H9 (cell line): ENCODE results near the gene SLC17A9. TPM values are rescaled to one million over a fixed set of nuclear protein-coding genes. Genes with fewer than 3 reads are reported as not detected.
A peak's percentile ranks its signal among the peaks of the same experiment; 100 is the strongest.

Source experiments
- DNase-seq: peaks from one replicate; pipeline ENCODE4 v3.0.0-alpha.2; 2017
- H2AFZ ChIP-seq: one replicate; pipeline ENCODE4 v1.6.1; 2013; ENCODE audit warnings: mild to moderate bottlenecking, low read length, control low read depth, moderate library complexity
- H2AK5ac ChIP-seq: 2 replicates; pipeline ENCODE4 v1.6.1; 2013; ENCODE audit warnings: low read length, control low read depth, mixed read lengths; ENCODE audit not compliant: insufficient read length
- H2BK120ac ChIP-seq: one replicate; pipeline ENCODE4 v1.6.1; 2013; ENCODE audit warnings: low read depth, mild to moderate bottlenecking, low read length, control low read depth, inconsistent platforms; ENCODE audit not compliant: poor library complexity, severe bottlenecking
- H2BK12ac ChIP-seq: 2 replicates; pipeline ENCODE4 v1.6.1; 2013; ENCODE audit warnings: low read length, control low read depth, mixed read lengths, low read depth; ENCODE audit not compliant: insufficient read length
- H2BK15ac ChIP-seq: 2 replicates; pipeline ENCODE4 v1.6.1; 2013; ENCODE audit warnings: low read depth, low read length, control low read depth
- H2BK20ac ChIP-seq: one replicate; pipeline ENCODE4 v1.6.1; 2013; ENCODE audit warnings: low read depth, mild to moderate bottlenecking, low read length, control low read depth, inconsistent platforms; ENCODE audit not compliant: poor library complexity, severe bottlenecking
- H2BK5ac ChIP-seq: 2 replicates; pipeline ENCODE4 v1.6.1; 2013; ENCODE audit warnings: low read length, control low read depth, mixed read lengths; ENCODE audit not compliant: insufficient read length
- H3K14ac ChIP-seq: 2 replicates; pipeline ENCODE4 v1.6.1; 2013; ENCODE audit warnings: low read length, control low read depth; ENCODE audit not compliant: insufficient read depth
- H3K18ac ChIP-seq: 2 replicates; pipeline ENCODE4 v1.6.1; 2013; ENCODE audit warnings: low read depth, mild to moderate bottlenecking, mixed read lengths, low read length, control low read depth; ENCODE audit not compliant: insufficient read length
- H3K23ac ChIP-seq: 2 replicates; pipeline ENCODE4 v1.6.1; 2013; ENCODE audit warnings: low read length, control low read depth, mixed read lengths, low read depth; ENCODE audit not compliant: insufficient read length
- H3K23me2 ChIP-seq: 2 replicates; pipeline ENCODE4 v1.6.1; 2013; ENCODE audit warnings: low read depth, mild to moderate bottlenecking, mixed read lengths, low read length, control low read depth; ENCODE audit not compliant: insufficient read length, poor library complexity, severe bottlenecking
- H3K27ac ChIP-seq: 2 replicates; pipeline ENCODE4 v1.5.1; 2013; ENCODE audit warnings: low read length, control low read depth, mixed read lengths, low read depth; ENCODE audit not compliant: insufficient read length
- H3K27me3 ChIP-seq: 2 replicates; pipeline ENCODE4 v1.6.1; 2013; ENCODE audit warnings: low read length, control low read depth, inconsistent platforms; ENCODE audit not compliant: insufficient read depth
- H3K4ac ChIP-seq: 2 replicates; pipeline ENCODE4 v1.6.1; 2013; ENCODE audit warnings: low read depth, mild to moderate bottlenecking, control low read depth, inconsistent platforms, low read length, moderate library complexity
- H3K4me1 ChIP-seq: 2 replicates; pipeline ENCODE4 v1.6.1; 2013; ENCODE audit warnings: low read length, control low read depth, inconsistent platforms; ENCODE audit not compliant: insufficient read depth
- H3K4me2 ChIP-seq: 2 replicates; pipeline ENCODE4 v1.6.1; 2013; ENCODE audit warnings: low read length, control low read depth, mixed read lengths; ENCODE audit not compliant: insufficient read length, insufficient read depth
- H3K56ac ChIP-seq: 2 replicates; pipeline ENCODE4 v1.6.1; 2013; ENCODE audit warnings: low read depth, mild to moderate bottlenecking, mixed read lengths, low read length, control low read depth; ENCODE audit not compliant: insufficient read length
- H3K79me1 ChIP-seq: 2 replicates; pipeline ENCODE4 v1.6.1; 2013; ENCODE audit warnings: low read depth, mild to moderate bottlenecking, moderate library complexity, low read length, control low read depth, inconsistent platforms; ENCODE audit not compliant: insufficient read depth, poor library complexity, severe bottlenecking
- H3K79me2 ChIP-seq: 2 replicates; pipeline ENCODE4 v1.6.1; 2013; ENCODE audit warnings: low read length, control low read depth, inconsistent platforms; ENCODE audit not compliant: insufficient read depth
- H3K9ac ChIP-seq: 2 replicates; pipeline ENCODE4 v1.6.1; 2013; ENCODE audit warnings: low read length, control low read depth, mixed read lengths; ENCODE audit not compliant: insufficient read length; ENCODE audit errors: extremely low read depth
- H3K9me3 ChIP-seq: one replicate; pipeline ENCODE4 v1.6.1; 2013; ENCODE audit warnings: low read depth, low read length, inconsistent platforms; ENCODE audit not compliant: control insufficient read depth
- H3T11ph ChIP-seq: one replicate; pipeline ENCODE4 v1.6.1; 2013; ENCODE audit warnings: mild to moderate bottlenecking, low read length, control low read depth, inconsistent platforms
- H4K20me1 ChIP-seq: one replicate; pipeline ENCODE4 v1.6.1; 2013; ENCODE audit not compliant: control insufficient read depth, insufficient read length, insufficient read depth
- H4K5ac ChIP-seq: 2 replicates; pipeline ENCODE4 v1.6.1; 2013; ENCODE audit warnings: low read depth, mild to moderate bottlenecking, mixed read lengths, low read length, control low read depth; ENCODE audit not compliant: insufficient read length
- H4K8ac ChIP-seq: replicated peaks from 2 replicates; pipeline ENCODE4 v1.6.1; 2013; ENCODE audit warnings: low read length, control low read depth, mixed read lengths, low read depth; ENCODE audit not compliant: insufficient read length
- H4K91ac ChIP-seq: 2 replicates; pipeline ENCODE4 v1.6.1; 2013; ENCODE audit warnings: low read depth, mild to moderate bottlenecking, moderate library complexity, mixed read lengths, low read length, control low read depth; ENCODE audit not compliant: insufficient read length
- H3K27ac Mint-ChIP-seq, 3 experiments: 2 replicates in 2 of 3; 3 replicates in 1 of 3; pipeline ENCODE4 v1.8.0; 2020 to 2021; ENCODE audit warnings: mixed read lengths in 3 of 3, mild to moderate bottlenecking in 1 of 3, moderate library complexity in 1 of 3
- H3K27me3 Mint-ChIP-seq: 2 replicates; pipeline ENCODE4 v1.8.0; 2021; ENCODE audit warnings: low read depth, mild to moderate bottlenecking, moderate library complexity, mixed read lengths
- H3K36me3 Mint-ChIP-seq, 3 experiments: 2 replicates in 2 of 3; 3 replicates in 1 of 3; pipeline ENCODE4 v1.8.0; 2020 to 2021; ENCODE audit warnings: low read depth in 3 of 3, mixed read lengths in 3 of 3; ENCODE audit not compliant: insufficient read depth in 1 of 3
- H3K4me1 Mint-ChIP-seq, 2 experiments: 2 replicates each; pipeline ENCODE4 v1.8.0; 2020; ENCODE audit warnings: mixed read lengths in 2 of 2
- H3K4me3 Mint-ChIP-seq, 2 experiments: 2 replicates in 1 of 2; 3 replicates in 1 of 2; pipeline ENCODE4 v1.8.0; 2020 to 2021; ENCODE audit warnings: mild to moderate bottlenecking in 2 of 2, mixed read lengths in 2 of 2, moderate library complexity in 1 of 2
- H3K9me3 Mint-ChIP-seq, 2 experiments: 2 replicates in 1 of 2; 3 replicates in 1 of 2; pipeline ENCODE4 v1.8.0; 2020; ENCODE audit warnings: mild to moderate bottlenecking in 2 of 2, mixed read lengths in 2 of 2, moderate library complexity in 1 of 2
- WGBS: extraction: QIAGEN DNeasy Blood & Tissue Kit; methylation state at CpG from one replicate; pipeline ENCODE4 v1.1.7; 2013; ENCODE audit warnings: missing lambda C conversion rate, low lambda C conversion rate, mixed read lengths; ENCODE audit not compliant: insufficient read length; ENCODE audit errors: extremely low coverage; 5-methylcytosine and 5-hydroxymethylcytosine counted together
- total RNA-seq: library from RNA; stranded (reverse); gene quantifications from 2 replicates; pipeline ENCODE4 v1.2.1, GENCODE V29; 2021
- TF ChIP-seq, protein P1 (sequence below): fragments of 200-600 bp; sonication (generic); conservative IDR thresholded peaks from 3 replicates; pipeline ENCODE4 v1.8.0; 2021; ENCODE audit warnings: antibody characterized with exemption, mild to moderate bottlenecking

The SLC17A9 gene
- total RNA-seq, 1 experiment from 2014 or later = 20.9 TPM

DNA sequence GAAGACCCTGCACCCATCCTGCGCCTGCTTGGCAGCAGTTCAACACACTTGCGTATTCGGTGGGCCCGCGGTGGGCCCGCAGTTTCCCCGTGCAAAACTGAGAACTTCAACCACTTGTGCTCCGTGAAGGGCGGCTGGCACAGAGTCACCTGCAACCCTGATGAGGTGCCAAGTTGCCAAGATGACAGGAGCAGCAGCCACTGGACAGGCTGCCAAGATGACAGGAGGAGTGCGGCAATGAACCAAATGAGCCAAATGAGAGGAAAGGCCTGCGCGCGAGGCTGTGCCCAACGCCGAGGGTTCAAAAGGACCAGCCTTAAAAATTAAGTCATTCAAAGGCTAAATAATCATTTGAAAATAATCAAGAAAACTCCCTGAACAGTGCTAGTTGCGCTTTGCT is 46.3 kb upstream of the SLC17A9 start:
- Histone ChIP-seq H4K5ac (no peak overlapping the region), H2BK120ac (no peak overlapping the region), H3K27ac (no peak overlapping the region), H3K27me3 (no peaks in the 10 kb centered on the region), H4K91ac (no peak overlapping the region), H3K4me1 (no peaks in the 10 kb centered on the region), H2AFZ (no peak overlapping the region), H3K4me2 (no peak overlapping the region), H2BK5ac (no peak overlapping the region), H2BK12ac (no peak overlapping the region), H3K23me2 (no peaks in the 10 kb centered on the region), H3K56ac (no peak overlapping the region), H3K79me2 (peaks cover 19% of the 10 kb centered on the region; the same call in 1 of the 2 replicates), H2BK15ac (no peak overlapping the region), H2AK5ac (no peak overlapping the region), H3T11ph (no peak overlapping the region), H3K18ac (no peak overlapping the region), H4K8ac (no peak overlapping the region), H3K4ac (no peak overlapping the region), H3K9me3 (no peaks in the 10 kb centered on the region), H4K20me1 (peaks cover 2% of the 10 kb centered on the region), H3K79me1 (peaks cover 16% of the 10 kb centered on the region), H3K14ac (no peak overlapping the region), H2BK20ac (no peak overlapping the region), H3K9ac (no peak overlapping the region), H3K23ac (no peak overlapping the region)
- no CpG with 5 or more reads among the region's 16 CpGs for WGBS
- peaks cover 2 to 6% of the 10 kb centered on the region in 2 experiments; a peak in 3 of 4 replicates for H3K4me1 Mint-ChIP-seq
- H3K9me3 Mint-ChIP-seq = no peaks in the 10 kb centered on the region
- TF ChIP-seq, protein P1, sequence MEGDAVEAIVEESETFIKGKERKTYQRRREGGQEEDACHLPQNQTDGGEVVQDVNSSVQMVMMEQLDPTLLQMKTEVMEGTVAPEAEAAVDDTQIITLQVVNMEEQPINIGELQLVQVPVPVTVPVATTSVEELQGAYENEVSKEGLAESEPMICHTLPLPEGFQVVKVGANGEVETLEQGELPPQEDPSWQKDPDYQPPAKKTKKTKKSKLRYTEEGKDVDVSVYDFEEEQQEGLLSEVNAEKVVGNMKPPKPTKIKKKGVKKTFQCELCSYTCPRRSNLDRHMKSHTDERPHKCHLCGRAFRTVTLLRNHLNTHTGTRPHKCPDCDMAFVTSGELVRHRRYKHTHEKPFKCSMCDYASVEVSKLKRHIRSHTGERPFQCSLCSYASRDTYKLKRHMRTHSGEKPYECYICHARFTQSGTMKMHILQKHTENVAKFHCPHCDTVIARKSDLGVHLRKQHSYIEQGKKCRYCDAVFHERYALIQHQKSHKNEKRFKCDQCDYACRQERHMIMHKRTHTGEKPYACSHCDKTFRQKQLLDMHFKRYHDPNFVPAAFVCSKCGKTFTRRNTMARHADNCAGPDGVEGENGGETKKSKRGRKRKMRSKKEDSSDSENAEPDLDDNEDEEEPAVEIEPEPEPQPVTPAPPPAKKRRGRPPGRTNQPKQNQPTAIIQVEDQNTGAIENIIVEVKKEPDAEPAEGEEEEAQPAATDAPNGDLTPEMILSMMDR = no peak
- no peak overlapping the region for H3K4me3 Mint-ChIP-seq
- H3K27ac Mint-ChIP-seq = 0 out of 7 replicates have a peak overlapping the region, but pooled peaks of 1 of the 3 experiments have one; percentile 90
- no peak for DNase-seq
- peaks cover 71 to 99% (median 93%) of the 10 kb centered on the region in 3 experiments for H3K36me3 Mint-ChIP-seq
- H3K27me3 Mint-ChIP-seq = no peaks in the 10 kb centered on the region
